Uterus (tissue), 2 donors: Measurements from ENCODE around the gene C22orf23.

ENCODE experiments used
- POLR2A ChIP-seq, 2 donors: fragments of 450-650 bp; IDR thresholded peaks; one replicate each; pipeline ENCODE4 v1.6.1; 2016; ENCODE audit warnings: antibody characterized with exemption in 2 of 2, mild to moderate bottlenecking in 1 of 2, moderate library complexity in 1 of 2
- TF ChIP-seq, protein P1 (sequence below), 4 experiments: fragments of 200-600 bp in 2 of 4; fragments of 450-650 bp in 2 of 4; sonication (generic) in 2 of 4; IDR thresholded peaks; one replicate each; pipeline ENCODE4 v1.5.1; 2016 to 2019; ENCODE audit warnings: antibody characterized with exemption in 4 of 4, mild to moderate bottlenecking in 2 of 4, moderate library complexity in 1 of 4

- TF ChIP-seq, protein P1, sequence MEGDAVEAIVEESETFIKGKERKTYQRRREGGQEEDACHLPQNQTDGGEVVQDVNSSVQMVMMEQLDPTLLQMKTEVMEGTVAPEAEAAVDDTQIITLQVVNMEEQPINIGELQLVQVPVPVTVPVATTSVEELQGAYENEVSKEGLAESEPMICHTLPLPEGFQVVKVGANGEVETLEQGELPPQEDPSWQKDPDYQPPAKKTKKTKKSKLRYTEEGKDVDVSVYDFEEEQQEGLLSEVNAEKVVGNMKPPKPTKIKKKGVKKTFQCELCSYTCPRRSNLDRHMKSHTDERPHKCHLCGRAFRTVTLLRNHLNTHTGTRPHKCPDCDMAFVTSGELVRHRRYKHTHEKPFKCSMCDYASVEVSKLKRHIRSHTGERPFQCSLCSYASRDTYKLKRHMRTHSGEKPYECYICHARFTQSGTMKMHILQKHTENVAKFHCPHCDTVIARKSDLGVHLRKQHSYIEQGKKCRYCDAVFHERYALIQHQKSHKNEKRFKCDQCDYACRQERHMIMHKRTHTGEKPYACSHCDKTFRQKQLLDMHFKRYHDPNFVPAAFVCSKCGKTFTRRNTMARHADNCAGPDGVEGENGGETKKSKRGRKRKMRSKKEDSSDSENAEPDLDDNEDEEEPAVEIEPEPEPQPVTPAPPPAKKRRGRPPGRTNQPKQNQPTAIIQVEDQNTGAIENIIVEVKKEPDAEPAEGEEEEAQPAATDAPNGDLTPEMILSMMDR (IDR thresholded peaks at IDR 0.05), result no peak
- TF ChIP-seq POLR2A (IDR thresholded peaks at IDR 0.05), result no peak
Observed at GRCh38 chr22:37918580-37919270, 34.7 kb downstream of the C22orf23 start.
